Activated CD4-positive, alpha-beta T cell treated with anti-CD3 and anti-CD28 coated beads for 36 hours (primary cell): ENCODE results near the gene DHX9. TPM values are rescaled to one million over a fixed set of nuclear protein-coding genes. Genes with fewer than 3 reads are reported as not detected.
A peak's percentile ranks its signal among the peaks of the same experiment; 100 is the strongest.

Experiments used
- ATAC-seq: fragments of 200-7000 bp; cut with Tn5 transposase; one replicate; pipeline ENCODE4 v1.10.0; 2021; ENCODE audit warnings: mild to moderate bottlenecking, moderate library complexity
- CTCF ChIA-PET: fragments of 350-600 bp; sonication (Branson Sonifier 250); formaldehyde crosslinking; loops from one replicate; lab custom pipeline; 2021; ENCODE audit warnings: antibody characterized with exemption; lab: Charles Lee
- POLR2A ChIA-PET: fragments of 350-600 bp; sonication (Branson Sonifier 250); formaldehyde crosslinking; loops from one replicate; lab custom pipeline; 2021; ENCODE audit warnings: antibody characterized with exemption, inconsistent platforms; lab: Charles Lee
- DNase-seq: peaks from one replicate; pipeline ENCODE4 v3.0.0-alpha.2; 2020
- H3K27ac Mint-ChIP-seq: one replicate; pipeline ENCODE4 v1.8.0; 2021; ENCODE audit warnings: mixed read lengths
- H3K27me3 Mint-ChIP-seq: one replicate; pipeline ENCODE4 v1.8.0; 2021; ENCODE audit warnings: mixed read lengths
- H3K36me3 Mint-ChIP-seq: one replicate; pipeline ENCODE4 v1.8.0; 2021; ENCODE audit warnings: low read depth, mixed read lengths
- H3K4me1 Mint-ChIP-seq: one replicate; pipeline ENCODE4 v1.8.0; 2021; ENCODE audit warnings: mixed read lengths
- H3K4me3 Mint-ChIP-seq: one replicate; pipeline ENCODE4 v1.8.0; 2021; ENCODE audit warnings: mild to moderate bottlenecking, moderate library complexity, mixed read lengths
- H3K9me3 Mint-ChIP-seq: one replicate; pipeline ENCODE4 v1.8.0; 2021; ENCODE audit warnings: low read depth, mixed read lengths
- intact Hi-C, 2 experiments: fragments of 100-400 bp; cut with DNase I in 1 of 2; cut with micrococcal nuclease in 1 of 2; formaldehyde crosslinking; loops; one replicate each; pipeline versions ENCODE4 v1.14.2 to v1.15.1; 2022 to 2024; cut with DNase I, micrococcal nuclease
- total RNA-seq, 2 experiments: library from RNA; stranded (reverse); gene quantifications; one replicate each; pipeline ENCODE4 v1.2.3, GENCODE V29; 2021

DHX9 gene
- total RNA-seq: 100 to 1,000 TPM; 244 to 255 TPM

- Mint-ChIP-seq H3K4me1 (peaks cover 36% of the 10 kb centered on the region), H3K4me3 (peak within 1 kb of the TSS; percentile 92), H3K36me3 (peaks cover 45% of the 10 kb centered on the region), H3K27ac (peak within 1 kb of the TSS; percentile 99), H3K9me3 (no peaks in the 10 kb centered on the region), H3K27me3 (no peaks in the 10 kb centered on the region)
- intact Hi-C loops: loop anchor here (1.0 to 5.0 kb wide), 12 partner anchors 38 to 810 kb away; partner anchors contain the start of genes NPL (in 2 of the 2), RGS16 (in 2 of the 2) and LAMC1 (in 1 of the 2)
- POLR2A ChIA-PET: interaction anchor here (0.6 to 1.1 kb wide), 3 partner anchors 25 to 252 kb away, joined by 3 read pairs; no protein-coding TSS in a partner anchor
- ATAC-seq (peak; percentile 89), DNase-seq (peak; percentile 97)
- CTCF ChIA-PET: no interaction called here
Measured at GRCh38 chr1:182839209-182840066, at the start of gene DHX9. Gene DHX9 (plus strand): TSS chr1:182839347. CDS start chr1:182842567, 3,220 bp downstream.

GRCh38 chr1:182791281-182792179, 47.6 kb upstream of the DHX9 start:
- no peak overlapping the region for H3K27ac Mint-ChIP-seq
- CTCF ChIA-PET: interaction anchor here (0.6 to 14.1 kb wide), 4 partner anchors 9 to 707 kb away, joined by 3 to 772 read pairs (median 4); partner anchors contain the start of genes RGS16 and RNASEL
- no peak for DNase-seq
- POLR2A ChIA-PET: interaction anchor here (0.6 kb wide), 1 partner anchor 89 kb away, joined by 3 read pairs; no protein-coding TSS in a partner anchor
- peaks cover 15% of the 10 kb centered on the region for H3K4me1 Mint-ChIP-seq
- H3K27me3 Mint-ChIP-seq: peaks cover 4% of the 10 kb centered on the region
- intact Hi-C loops: no loop called here
- H3K4me3 Mint-ChIP-seq: no peak overlapping the region
- H3K9me3 Mint-ChIP-seq: no peaks in the 10 kb centered on the region
- ATAC-seq: no peak
- H3K36me3 Mint-ChIP-seq: peaks cover 6% of the 10 kb centered on the region

- CTCF ChIA-PET: interaction anchor here (0.6 kb wide), 2 partner anchors 8 to 755 kb away, joined by 3 read pairs; no protein-coding TSS in a partner anchor
- Mint-ChIP-seq H3K4me3 (no peak overlapping the region), H3K9me3 (no peaks in the 10 kb centered on the region), H3K27me3 (no peaks in the 10 kb centered on the region), H3K4me1 (peaks cover 11% of the 10 kb centered on the region), H3K27ac (no peak overlapping the region), H3K36me3 (peaks cover 10% of the 10 kb centered on the region)
- intact Hi-C loops: no loop called here
- DNase-seq (no peak), ATAC-seq (no peak)
- POLR2A ChIA-PET: no interaction called here
Measured at GRCh38 chr1:182794091-182794490, 45.1 kb upstream of the DHX9 start.

- Mint-ChIP-seq H3K4me1 (peaks cover 9% of the 10 kb centered on the region), H3K9me3 (no peaks in the 10 kb centered on the region), H3K27ac (no peak overlapping the region), H3K4me3 (no peak overlapping the region), H3K27me3 (no peaks in the 10 kb centered on the region), H3K36me3 (peaks cover 10% of the 10 kb centered on the region)
- intact Hi-C loops: no loop called here
- POLR2A ChIA-PET: no interaction called here
- no peak for ATAC-seq
- CTCF ChIA-PET: no interaction called here
- no peak for DNase-seq
Measured at GRCh38 chr1:182794676-182795201, 44.4 kb upstream of the DHX9 start.

- peaks cover 5% of the 10 kb centered on the region for H3K4me1 Mint-ChIP-seq
- ChIA-PET CTCF (interaction anchor here (0.7 to 3.6 kb wide), 3 partner anchors 8 to 200 kb away, joined by 3 to 14 read pairs (median 12); no protein-coding TSS in a partner anchor), POLR2A (no interaction called here)
- intact Hi-C loops: no loop called here
- no peak overlapping the region for H3K27ac Mint-ChIP-seq
- no peak overlapping the region for H3K4me3 Mint-ChIP-seq
- ATAC-seq (peak; percentile 33), DNase-seq (no peak)
- H3K36me3 Mint-ChIP-seq: peaks cover 10% of the 10 kb centered on the region
- no peaks in the 10 kb centered on the region for H3K9me3 Mint-ChIP-seq
- H3K27me3 Mint-ChIP-seq: no peaks in the 10 kb centered on the region
Measured at GRCh38 chr1:182795563-182796228, 43.5 kb upstream of the DHX9 start.

- DNase-seq (no peak), ATAC-seq (no peak)
- no peak overlapping the region for H3K4me3 Mint-ChIP-seq
- ChIA-PET POLR2A (interaction anchor here (0.6 kb wide), 1 partner anchor 36 kb away, joined by 6 read pairs; no protein-coding TSS in a partner anchor), CTCF (interaction anchor here (0.7 to 1.7 kb wide), 5 partner anchors 9 to 318 kb away, joined by 3 to 6 read pairs (median 3); no protein-coding TSS in a partner anchor)
- intact Hi-C loops: no loop called here
- H3K9me3 Mint-ChIP-seq: no peaks in the 10 kb centered on the region
- no peak overlapping the region for H3K27ac Mint-ChIP-seq
- no peaks in the 10 kb centered on the region for H3K27me3 Mint-ChIP-seq
- H3K36me3 Mint-ChIP-seq: peaks cover 22% of the 10 kb centered on the region
- no peaks in the 10 kb centered on the region for H3K4me1 Mint-ChIP-seq
Measured at GRCh38 chr1:182802006-182802803, 36.9 kb upstream of the DHX9 start.

- no peaks in the 10 kb centered on the region for H3K27me3 Mint-ChIP-seq
- ATAC-seq (no peak), DNase-seq (no peak)
- ChIA-PET CTCF (no interaction called here), POLR2A (no interaction called here)
- H3K4me3 Mint-ChIP-seq: no peak overlapping the region
- H3K9me3 Mint-ChIP-seq: no peaks in the 10 kb centered on the region
- H3K4me1 Mint-ChIP-seq: no peaks in the 10 kb centered on the region
- no peak overlapping the region for H3K27ac Mint-ChIP-seq
- intact Hi-C loops: no loop called here
- H3K36me3 Mint-ChIP-seq: peaks cover 25% of the 10 kb centered on the region
Measured at GRCh38 chr1:182803846-182804245, 35.3 kb upstream of the DHX9 start.

- CTCF ChIA-PET: no interaction called here
- H3K27me3 Mint-ChIP-seq: no peaks in the 10 kb centered on the region
Measured at GRCh38 chr1:182806015-182806678, 33.0 kb upstream of the DHX9 start.

GRCh38 chr1:182807907-182808306, 31.2 kb upstream of the DHX9 start:
- no peaks in the 10 kb centered on the region for H3K9me3 Mint-ChIP-seq
- intact Hi-C loops: no loop called here
- no peaks in the 10 kb centered on the region for H3K27me3 Mint-ChIP-seq
- H3K36me3 Mint-ChIP-seq: peaks cover 25% of the 10 kb centered on the region
- no peak overlapping the region for H3K4me3 Mint-ChIP-seq
- no peaks in the 10 kb centered on the region for H3K4me1 Mint-ChIP-seq
- ATAC-seq (no peak), DNase-seq (no peak)
- ChIA-PET CTCF (interaction anchor here (0.5 kb wide), 1 partner anchor 128 kb away, joined by 3 read pairs; no protein-coding TSS in a partner anchor), POLR2A (no interaction called here)
- H3K27ac Mint-ChIP-seq: no peak overlapping the region

More at GRCh38 chr1:182806015-182806678, 33.0 kb upstream of the DHX9 start:
- no peaks in the 10 kb centered on the region for H3K4me1 Mint-ChIP-seq
- peaks cover 25% of the 10 kb centered on the region for H3K36me3 Mint-ChIP-seq
- H3K27ac Mint-ChIP-seq: no peak overlapping the region
- DNase-seq: no peak
- POLR2A ChIA-PET: no interaction called here
- intact Hi-C loops: no loop called here
- no peaks in the 10 kb centered on the region for H3K9me3 Mint-ChIP-seq
- no peak overlapping the region for H3K4me3 Mint-ChIP-seq
- no peak for ATAC-seq
